Uterine smooth muscle cell (primary cell): ENCODE measurements around the gene BASP1. TPM values are rescaled to one million over a fixed set of nuclear protein-coding genes. Genes with fewer than 3 reads are reported as not detected.

ENCODE experiments used
- total RNA-seq: library from RNA; depleted of rRNA; stranded (reverse); fragments of >200 nt; gene quantifications from 2 replicates; pipeline ENCODE4 v1.2.3, GENCODE V29; 2014

The BASP1 gene
- 128 and 163 TPM in 2 replicates for total RNA-seq

GRCh38 chr5:17217493-17218352, at the start of gene BASP1:
Gene BASP1, plus strand, starts transcription at chr5:17217631. Its CDS starts 57,586 bp downstream, at chr5:17275217.

